Measurements from ENCODE around the gene TMCO4. TPM values are rescaled to one million over a fixed set of nuclear protein-coding genes. Genes with fewer than 3 reads are reported as not detected.

Gene TMCO4
- total RNA-seq, 1 experiment from 2014 or later = 19.7 TPM

DNA sequence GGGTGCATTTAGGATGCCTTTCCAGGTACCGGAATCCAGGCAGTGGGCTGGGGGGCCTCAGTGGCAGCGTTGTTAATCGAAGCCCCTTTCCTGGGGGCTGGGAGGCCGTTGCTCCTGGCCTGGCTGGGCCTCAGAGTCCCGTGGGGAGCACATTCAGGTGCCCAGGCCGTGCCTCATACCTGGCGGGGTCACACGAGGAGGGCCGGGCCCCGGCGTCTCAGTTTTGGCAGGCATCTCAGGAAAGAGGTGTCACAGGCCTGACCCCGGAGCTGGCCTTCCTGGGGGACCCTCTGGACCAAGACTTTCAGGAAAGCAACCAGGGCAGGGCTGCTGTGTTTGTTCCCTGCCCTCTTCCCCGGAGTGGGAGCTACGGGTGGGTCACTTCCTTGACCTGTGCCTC lies 151.5 kb downstream of the TMCO4 start:
- Histone ChIP-seq H3K9me2 (replicated peaks; ENCODE audit: low read length) (no peaks in the 10 kb centered on the region), H3K27me3 (ENCODE audit: low read length) (no peaks in the 10 kb centered on the region), H3F3A (ENCODE audit: low read length, unreplicated experiment) (no peaks in the 10 kb centered on the region), H3K79me2 (ENCODE audit: low read length) (peaks cover 51% of the 10 kb centered on the region), H3K9ac (ENCODE audit: low read length) (no peak overlapping the region), H3K9me3 (ENCODE audit: low read length) (no peaks in the 10 kb centered on the region), H3K4me2 (ENCODE audit: low read length) (no peak overlapping the region), H3K4me3 (ENCODE audit: low read length) (no peak overlapping the region), H4K20me1 (ENCODE audit: low read length) (no peaks in the 10 kb centered on the region), H2AFZ (ENCODE audit: low read length) (no peak overlapping the region), H3K36me3 (ENCODE audit: low read depth, low read length) (no peaks in the 10 kb centered on the region), H3K27ac (ENCODE audit: low read length) (no peak overlapping the region), H3K4me1 (ENCODE audit: insufficient read depth, low read length) (peaks cover 21% of the 10 kb centered on the region)
- BruUV-seq (replicated peaks) = no TSS peak
- no peak for DNase-seq
- CTCF ChIA-PET = interaction anchor here (0.6 kb wide), 1 partner anchor 339 kb away, joined by 3 read pairs; no protein-coding TSS in a partner anchor
- no peak for ATAC-seq
- POLR2A ChIA-PET (ENCODE audit: unreplicated experiment) = no interaction called here
- intact Hi-C loops (cut with micrococcal nuclease) = no loop called here
- TF ChIP-seq EZH2phosphoT487 (IDR thresholded peaks at IDR 0.05; ENCODE audit: borderline replicate concordance, low read length) (no peak), CTCF (conservative IDR thresholded peaks at IDR 0.05; ENCODE audit: low read depth, low read length) (no peak), EZH2 (IDR thresholded peaks at IDR 0.05; ENCODE audit: low read length, unreplicated experiment) (no peak)

- Histone ChIP-seq H4K20me1 (ENCODE audit: low read length) (no peaks in the 10 kb centered on the region), H3K4me2 (ENCODE audit: low read length) (no peak overlapping the region), H3K9me3 (ENCODE audit: low read length) (no peaks in the 10 kb centered on the region), H3K79me2 (ENCODE audit: low read length) (peaks cover 51% of the 10 kb centered on the region), H3K27me3 (ENCODE audit: low read length) (no peaks in the 10 kb centered on the region), H3K27ac (ENCODE audit: low read length) (no peak overlapping the region), H3F3A (ENCODE audit: low read length, unreplicated experiment) (no peaks in the 10 kb centered on the region), H3K9ac (ENCODE audit: low read length) (no peak overlapping the region), H2AFZ (ENCODE audit: low read length) (no peak overlapping the region), H3K4me1 (ENCODE audit: insufficient read depth, low read length) (peaks cover 27% of the 10 kb centered on the region), H3K36me3 (ENCODE audit: low read depth, low read length) (no peaks in the 10 kb centered on the region), H3K9me2 (replicated peaks; ENCODE audit: low read length) (no peaks in the 10 kb centered on the region), H3K4me3 (ENCODE audit: low read length) (no peak overlapping the region)
- TF ChIP-seq EZH2 (IDR thresholded peaks at IDR 0.05; ENCODE audit: low read length, unreplicated experiment) (no peak), CTCF (conservative IDR thresholded peaks at IDR 0.05; ENCODE audit: low read depth, low read length) (no peak), EZH2phosphoT487 (IDR thresholded peaks at IDR 0.05; ENCODE audit: borderline replicate concordance, low read length) (no peak)
- DNase-seq (no peak), ATAC-seq (no peak)
- POLR2A ChIA-PET (ENCODE audit: unreplicated experiment) = no interaction called here
- no TSS peak for BruUV-seq (replicated peaks)
- CTCF ChIA-PET = no interaction called here
- intact Hi-C loops (cut with micrococcal nuclease) = loop anchor here (2.0 kb wide), 1 partner anchor 165 kb away; no protein-coding TSS in a partner anchor
These were observed 152.1 kb downstream of the TMCO4 start for GRCh38 chr1:19647643-19648042.
